Non-pigmented ciliary epithelial cell (primary cell): ENCODE data around the gene STXBP1.
"Not testable (repeated sequence)": the region's sequence is repeated elsewhere in the genome, so short reads cannot be mapped to it uniquely, and the experiment has no call there.

Experiments used
- DNase-seq: peaks from one replicate; pipeline ENCODE4 v3.0.0-alpha.2; 2010; ENCODE audit warnings: low read depth

STXBP1 gene

GRCh38 chr9:127611899-127612790 is at the start of gene STXBP1:
Gene STXBP1 (plus strand): TSS chr9:127612277. CDS start chr9:127612404, 127 bp downstream.
- DNase-seq = no peak

- DNase-seq = no peak
Observed at GRCh38 chr9:127562279-127562796, 49.7 kb upstream of the STXBP1 start.

- no peak for DNase-seq
Observed at GRCh38 chr9:127562841-127563401, 49.2 kb upstream of the STXBP1 start.

GRCh38 chr9:127563579-127563978 is 48.5 kb upstream of the STXBP1 start:
- no peak for DNase-seq

- no peak for DNase-seq
Observed at GRCh38 chr9:127565231-127565630, 46.8 kb upstream of the STXBP1 start.

- DNase-seq = no peak
Observed at GRCh38 chr9:127566351-127567001, 45.6 kb upstream of the STXBP1 start.

- no peak for DNase-seq
Observed at GRCh38 chr9:127567035-127567729, 44.9 kb upstream of the STXBP1 start.

GRCh38 chr9:127567730-127568617 is 44.1 kb upstream of the STXBP1 start:
- DNase-seq = no peak

- DNase-seq = no peak
Observed at GRCh38 chr9:127568618-127568970, 43.5 kb upstream of the STXBP1 start.

- DNase-seq = no peak
Observed at GRCh38 chr9:127568971-127569885, 42.8 kb upstream of the STXBP1 start.

- DNase-seq = no peak
Observed at GRCh38 chr9:127569886-127570401, 42.1 kb upstream of the STXBP1 start.

- no peak for DNase-seq
Observed at GRCh38 chr9:127570533-127571111, 41.5 kb upstream of the STXBP1 start.

- DNase-seq = no peak
Observed at GRCh38 chr9:127571971-127572370, 40.1 kb upstream of the STXBP1 start.

GRCh38 chr9:127572961-127573721 is 38.9 kb upstream of the STXBP1 start:
- no peak for DNase-seq

- DNase-seq = no peak
Observed at GRCh38 chr9:127574072-127574993, 37.7 kb upstream of the STXBP1 start.

GRCh38 chr9:127575875-127576778 is 36.0 kb upstream of the STXBP1 start:
- DNase-seq = no peak

- not testable (repeated sequence) for DNase-seq
Observed at GRCh38 chr9:127577194-127577593, 34.9 kb upstream of the STXBP1 start.
